ENCODE data around the gene LRP6.

- TF ChIP-seq CTCF (IDR thresholded peaks at IDR 0.05) (no peak), POLR2A (IDR thresholded peaks at IDR 0.05) (no peak)
These were observed 113.2 kb downstream of the LRP6 start for GRCh38 chr12:12153596-12153995.

Measured in adrenal gland (tissue), 5 donors.